Astrocyte (in vitro differentiated cells and primary cell): ENCODE results near the gene TRIM72. TPM values are rescaled to one million over a fixed set of nuclear protein-coding genes. Genes with fewer than 3 reads are reported as not detected.
"Not testable (repeated sequence)": the region's sequence is repeated elsewhere in the genome, so short reads cannot be mapped to it uniquely, and the experiment has no call there.

Experiments used
- DNase-seq: peaks from one replicate; pipeline ENCODE4 v3.0.0-alpha.2; 2010; ENCODE audit warnings: low read depth
- FAIRE-seq: peaks from 2 replicates; lab custom pipeline; 2011; peaks lifted over from hg19 to GRCh38; lab: Jason Lieb, UNC
- H2AFZ ChIP-seq: 2 replicates; pipeline ENCODE4 v1.6.0; 2012; ENCODE audit warnings: low read depth, low read length, inconsistent platforms
- H3K27ac ChIP-seq: 2 replicates; pipeline ENCODE4 v1.5.1; 2011; ENCODE audit warnings: low read depth, low read length, inconsistent platforms
- H3K27me3 ChIP-seq: 2 replicates; pipeline ENCODE4 v1.6.0; 2011; ENCODE audit warnings: low read length, inconsistent platforms; ENCODE audit not compliant: insufficient read depth
- H3K36me3 ChIP-seq: 2 replicates; pipeline ENCODE4 v1.5.1; 2011; ENCODE audit warnings: low read length, inconsistent platforms; ENCODE audit not compliant: insufficient read depth
- H3K4me1 ChIP-seq: 2 replicates; pipeline ENCODE4 v1.5.1; 2011; ENCODE audit warnings: low read length, inconsistent platforms; ENCODE audit not compliant: insufficient read depth
- H3K4me2 ChIP-seq: 2 replicates; pipeline ENCODE4 v1.6.0; 2012; ENCODE audit warnings: low read length, inconsistent platforms
- H3K4me3 ChIP-seq: 2 replicates; pipeline ENCODE4 v1.5.1; 2011; ENCODE audit warnings: low read depth, mild to moderate bottlenecking, low read length, inconsistent platforms; ENCODE audit not compliant: insufficient read depth
- H3K79me2 ChIP-seq: 2 replicates; pipeline ENCODE4 v1.6.0; 2012; ENCODE audit warnings: mild to moderate bottlenecking, low read length, inconsistent platforms; ENCODE audit not compliant: insufficient read depth
- H3K9ac ChIP-seq: 2 replicates; pipeline ENCODE4 v1.6.0; 2012; ENCODE audit warnings: mild to moderate bottlenecking, low read length, inconsistent platforms
- H3K9me3 ChIP-seq: 2 replicates; pipeline ENCODE4 v1.5.1; 2012; ENCODE audit warnings: low read depth, mild to moderate bottlenecking, low read length, inconsistent platforms; ENCODE audit not compliant: insufficient read depth
- H4K20me1 ChIP-seq: 2 replicates; pipeline ENCODE4 v1.6.0; 2012; ENCODE audit warnings: low read length, inconsistent platforms; ENCODE audit not compliant: insufficient read depth
- H3K27ac Mint-ChIP-seq: one replicate; pipeline ENCODE4 v1.8.0; 2021; ENCODE audit warnings: mild to moderate bottlenecking, mixed read lengths; ENCODE audit not compliant: unreplicated experiment
- H3K27me3 Mint-ChIP-seq: one replicate; pipeline ENCODE4 v1.8.0; 2021; ENCODE audit warnings: low read depth, mixed read lengths; ENCODE audit not compliant: unreplicated experiment
- H3K36me3 Mint-ChIP-seq: one replicate; pipeline ENCODE4 v1.8.0; 2021; ENCODE audit warnings: low read depth, mixed read lengths; ENCODE audit not compliant: unreplicated experiment
- H3K4me1 Mint-ChIP-seq: one replicate; pipeline ENCODE4 v1.8.0; 2021; ENCODE audit warnings: low read depth, mixed read lengths; ENCODE audit not compliant: unreplicated experiment
- H3K4me3 Mint-ChIP-seq: one replicate; pipeline ENCODE4 v1.8.0; 2021; ENCODE audit warnings: mild to moderate bottlenecking, moderate library complexity, mixed read lengths; ENCODE audit not compliant: unreplicated experiment
- H3K9me3 Mint-ChIP-seq: one replicate; pipeline ENCODE4 v1.8.0; 2021; ENCODE audit warnings: mild to moderate bottlenecking, mixed read lengths; ENCODE audit not compliant: unreplicated experiment
- EZH2 ChIP-seq: IDR thresholded peaks from 2 replicates; pipeline ENCODE4 v1.6.1; 2012; ENCODE audit warnings: mild to moderate bottlenecking, low read length, inconsistent platforms; ENCODE audit not compliant: insufficient read depth
- total RNA-seq: library from RNA; stranded (reverse); gene quantifications from 2 replicates; pipeline ENCODE4 v1.2.1, GENCODE V29; 2021
- TF ChIP-seq, protein P1 (sequence below): IDR thresholded peaks from 2 replicates; pipeline ENCODE4 v1.5.1; 2011; ENCODE audit warnings: low read depth, mild to moderate bottlenecking, inconsistent platforms, low read length, moderate library complexity; ENCODE audit not compliant: insufficient read depth

Gene TRIM72
- total RNA-seq, 1 donor from 2014 or later: not detected

DNA sequence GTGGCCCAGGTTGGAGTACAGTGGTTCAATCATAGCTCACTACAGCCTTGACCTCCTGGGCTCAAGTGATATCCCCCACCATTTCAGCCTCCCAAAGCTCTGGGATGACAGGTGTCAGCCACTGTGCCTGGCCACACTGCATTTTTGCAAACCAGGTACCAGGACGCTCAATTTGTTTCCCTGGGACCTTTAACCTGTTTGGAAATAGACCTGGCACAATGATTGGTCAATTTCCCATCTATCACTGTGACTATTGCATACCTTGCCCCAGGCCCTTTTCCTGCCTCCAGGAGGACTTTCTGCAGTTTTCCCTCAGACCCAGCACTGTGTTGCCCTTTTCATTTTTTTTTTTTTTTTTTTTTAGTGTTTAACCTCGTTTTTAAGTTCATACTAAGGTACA, 45.1 kb upstream of the TRIM72 start:
- Mint-ChIP-seq H3K36me3 (no peaks in the 10 kb centered on the region), H3K27ac (no peak overlapping the region), H3K4me1 (no peaks in the 10 kb centered on the region), H3K27me3 (peaks cover 2% of the 10 kb centered on the region), H3K9me3 (no peaks in the 10 kb centered on the region), H3K4me3 (no peak overlapping the region)
- Histone ChIP-seq H3K4me2 (no peak overlapping the region), H3K4me3 (no peak overlapping the region), H3K9me3 (no peaks in the 10 kb centered on the region), H3K79me2 (no peaks in the 10 kb centered on the region), H2AFZ (no peak overlapping the region), H3K27ac (no peak overlapping the region), H3K4me1 (no peaks in the 10 kb centered on the region), H3K9ac (no peak overlapping the region), H3K27me3 (no peaks in the 10 kb centered on the region), H4K20me1 (no peaks in the 10 kb centered on the region), H3K36me3 (no peaks in the 10 kb centered on the region)
- FAIRE-seq (no peak), DNase-seq (no peak)
- TF ChIP-seq EZH2: no peak
- TF ChIP-seq, protein P1, sequence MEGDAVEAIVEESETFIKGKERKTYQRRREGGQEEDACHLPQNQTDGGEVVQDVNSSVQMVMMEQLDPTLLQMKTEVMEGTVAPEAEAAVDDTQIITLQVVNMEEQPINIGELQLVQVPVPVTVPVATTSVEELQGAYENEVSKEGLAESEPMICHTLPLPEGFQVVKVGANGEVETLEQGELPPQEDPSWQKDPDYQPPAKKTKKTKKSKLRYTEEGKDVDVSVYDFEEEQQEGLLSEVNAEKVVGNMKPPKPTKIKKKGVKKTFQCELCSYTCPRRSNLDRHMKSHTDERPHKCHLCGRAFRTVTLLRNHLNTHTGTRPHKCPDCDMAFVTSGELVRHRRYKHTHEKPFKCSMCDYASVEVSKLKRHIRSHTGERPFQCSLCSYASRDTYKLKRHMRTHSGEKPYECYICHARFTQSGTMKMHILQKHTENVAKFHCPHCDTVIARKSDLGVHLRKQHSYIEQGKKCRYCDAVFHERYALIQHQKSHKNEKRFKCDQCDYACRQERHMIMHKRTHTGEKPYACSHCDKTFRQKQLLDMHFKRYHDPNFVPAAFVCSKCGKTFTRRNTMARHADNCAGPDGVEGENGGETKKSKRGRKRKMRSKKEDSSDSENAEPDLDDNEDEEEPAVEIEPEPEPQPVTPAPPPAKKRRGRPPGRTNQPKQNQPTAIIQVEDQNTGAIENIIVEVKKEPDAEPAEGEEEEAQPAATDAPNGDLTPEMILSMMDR: no peak

DNA sequence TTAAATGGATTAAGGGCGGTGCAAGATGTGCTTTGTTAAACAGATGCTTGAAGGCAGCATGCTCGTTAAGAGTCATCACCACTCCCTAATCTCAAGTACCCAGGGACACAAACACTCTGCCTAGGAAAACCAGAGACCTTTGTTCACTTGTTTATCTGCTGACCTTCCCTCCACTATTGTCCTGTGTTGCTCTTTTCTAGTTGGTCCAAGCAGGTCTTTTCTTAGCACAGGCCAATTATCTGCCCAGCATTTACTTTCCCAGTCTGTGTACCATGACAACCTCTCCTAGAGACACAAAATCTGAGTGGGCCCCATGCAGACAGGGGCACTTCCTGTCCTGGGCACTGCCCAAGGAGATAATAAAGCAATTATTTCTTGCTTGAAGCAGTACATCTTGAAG, 43.9 kb upstream of the TRIM72 start:
- not testable (repeated sequence) for H3K4me3 Mint-ChIP-seq, H3K9ac ChIP-seq, H4K20me1 ChIP-seq, H3K36me3 Mint-ChIP-seq, FAIRE-seq, H2AFZ ChIP-seq, H3K4me1 ChIP-seq, H3K4me3 ChIP-seq, H3K4me1 Mint-ChIP-seq, H3K27me3 Mint-ChIP-seq, H3K9me3 ChIP-seq, H3K27ac ChIP-seq, H3K27ac Mint-ChIP-seq, H3K27me3 ChIP-seq, H3K9me3 Mint-ChIP-seq, H3K79me2 ChIP-seq, DNase-seq, H3K4me2 ChIP-seq, H3K36me3 ChIP-seq

DNA sequence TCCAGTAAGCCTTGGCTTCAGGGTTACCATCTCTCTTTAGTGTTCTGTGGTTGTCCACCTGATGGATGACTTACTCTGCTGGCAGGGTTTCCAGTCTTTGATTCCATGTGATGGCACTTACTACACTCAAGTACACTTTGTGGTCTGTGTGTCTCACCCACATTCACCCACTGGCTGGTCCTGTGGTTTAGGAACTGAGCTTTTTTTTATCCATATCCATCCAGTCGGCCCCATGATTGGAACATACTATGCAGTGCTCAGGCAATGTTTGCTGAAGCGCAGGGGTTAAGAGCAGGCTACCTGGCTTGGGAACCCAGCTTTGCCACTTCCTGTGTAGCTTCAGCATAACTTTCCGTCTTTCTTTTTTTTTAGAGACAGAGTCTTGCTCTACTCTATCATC, 36.8 kb upstream of the TRIM72 start:
- no peak overlapping the region for H2AFZ ChIP-seq
- peaks cover 4% of the 10 kb centered on the region for H3K27me3 Mint-ChIP-seq
- H3K79me2 ChIP-seq: peaks cover 29% of the 10 kb centered on the region
- H3K9me3 ChIP-seq: no peaks in the 10 kb centered on the region
- H3K4me1 ChIP-seq: peaks cover 7% of the 10 kb centered on the region
- no peak overlapping the region for H3K9ac ChIP-seq
- no peak overlapping the region for H3K27ac ChIP-seq
- H3K27me3 ChIP-seq: no peaks in the 10 kb centered on the region
- no peak overlapping the region for H3K4me3 ChIP-seq
- FAIRE-seq (no peak), DNase-seq (peak; percentile 86)
- H3K36me3 ChIP-seq: peaks cover 5% of the 10 kb centered on the region
- TF ChIP-seq, protein P1: no peak
- TF ChIP-seq EZH2: no peak
- H3K4me2 ChIP-seq: no peak overlapping the region
- H4K20me1 ChIP-seq: peaks cover 16% of the 10 kb centered on the region
- no peak overlapping the region for H3K27ac Mint-ChIP-seq
- no peaks in the 10 kb centered on the region for H3K36me3 Mint-ChIP-seq
- H3K4me1 Mint-ChIP-seq: peaks cover 4% of the 10 kb centered on the region
- peak overlapping the region; percentile 46 for H3K4me3 Mint-ChIP-seq
- no peaks in the 10 kb centered on the region for H3K9me3 Mint-ChIP-seq
